ENCODE data around the gene UGT1A9. TPM values are rescaled to one million over a fixed set of nuclear protein-coding genes. Genes with fewer than 3 reads are reported as not detected.
A peak's percentile ranks its signal among the peaks of the same experiment; 100 is the strongest.

UGT1A9 gene
- total RNA-seq, 1 experiment from 2014 or later = not detected

- H3K4me1 ChIP-seq (ENCODE audit: insufficient read depth, low read length) = peaks cover 3% of the 10 kb centered on the region; the same call in 1 of the 2 replicates
- Mint-ChIP-seq H3K36me3 (ENCODE audit: insufficient read depth in 1 of 3, low read depth in 3 of 3) (no peaks in the 10 kb centered on the region; a peak in 2 of 7 replicates), H3K9me3 (peaks cover 0 to 7% of the 10 kb centered on the region in 2 experiments; a peak in 2 of 5 replicates), H3K4me3 (no peak within 1 kb of the TSS), H3K27me3 (ENCODE audit: low read depth) (no peaks in the 10 kb centered on the region; the same call in 1 of the 2 replicates), H3K27ac (peak within 1 kb of the TSS in 1 of 3 experiments; percentile 78; a peak in 2 of 7 replicates), H3K4me1 (peaks cover 24 to 29% of the 10 kb centered on the region in 2 experiments)
- TF ChIP-seq CTCF (conservative IDR thresholded peaks at IDR 0.05) = no peak
- no peaks in the 10 kb centered on the region for H3K79me2 ChIP-seq (ENCODE audit: insufficient read depth, low read length)
- no peak within 1 kb of the TSS for H2BK12ac ChIP-seq (ENCODE audit: insufficient read length, low read depth, low read length)
- no peak within 1 kb of the TSS for H3K4me2 ChIP-seq (ENCODE audit: insufficient read depth, insufficient read length, low read length)
- H3T11ph ChIP-seq (ENCODE audit: low read length) = no peak within 1 kb of the TSS
- H4K20me1 ChIP-seq (ENCODE audit: control insufficient read depth, insufficient read depth, insufficient read length) = no peaks in the 10 kb centered on the region
- H3K79me1 ChIP-seq (ENCODE audit: insufficient read depth, low read depth, low read length, poor library complexity, severe bottlenecking) = no peaks in the 10 kb centered on the region
- H3K56ac ChIP-seq (ENCODE audit: insufficient read length, low read depth, low read length) = no peak within 1 kb of the TSS
- no peak within 1 kb of the TSS for H2BK5ac ChIP-seq (ENCODE audit: insufficient read length, low read length)
- no CpG with 5 or more reads among the region's 4 CpGs for WGBS (ENCODE audit: extremely low coverage, insufficient read length, low lambda C conversion rate)
- H3K27me3 ChIP-seq (ENCODE audit: insufficient read depth, low read length) = no peaks in the 10 kb centered on the region
- H2BK120ac ChIP-seq (ENCODE audit: low read depth, low read length, poor library complexity, severe bottlenecking) = no peak within 1 kb of the TSS
- H3K9ac ChIP-seq (ENCODE audit: extremely low read depth, insufficient read length, low read length) = no peak within 1 kb of the TSS
- no peak within 1 kb of the TSS for H3K18ac ChIP-seq (ENCODE audit: insufficient read length, low read depth, low read length)
- DNase-seq = no peak
- no peaks in the 10 kb centered on the region for H3K9me3 ChIP-seq (ENCODE audit: control insufficient read depth, low read depth, low read length)
- H3K23me2 ChIP-seq (ENCODE audit: insufficient read length, low read depth, low read length, poor library complexity, severe bottlenecking) = no peaks in the 10 kb centered on the region
- no peak within 1 kb of the TSS for H3K23ac ChIP-seq (ENCODE audit: insufficient read length, low read depth, low read length)
- no peak within 1 kb of the TSS for H2BK15ac ChIP-seq (ENCODE audit: low read depth, low read length)
- no peak within 1 kb of the TSS for H4K91ac ChIP-seq (ENCODE audit: insufficient read length, low read depth, low read length)
- no peak within 1 kb of the TSS for H2AK5ac ChIP-seq (ENCODE audit: insufficient read length, low read length)
- no peak within 1 kb of the TSS for H4K8ac ChIP-seq (replicated peaks; ENCODE audit: insufficient read length, low read depth, low read length)
- H4K5ac ChIP-seq (ENCODE audit: insufficient read length, low read depth, low read length) = no peak within 1 kb of the TSS
- H2BK20ac ChIP-seq (ENCODE audit: low read depth, low read length, poor library complexity, severe bottlenecking) = no peak within 1 kb of the TSS
- no peak within 1 kb of the TSS for H3K14ac ChIP-seq (ENCODE audit: insufficient read depth, low read length)
- no peak within 1 kb of the TSS for H3K27ac ChIP-seq (ENCODE audit: insufficient read length, low read depth, low read length)
- no peak within 1 kb of the TSS for H2AFZ ChIP-seq (ENCODE audit: low read length)
- no peak within 1 kb of the TSS for H3K4ac ChIP-seq (ENCODE audit: low read depth, low read length)
These were observed 20.9 kb downstream of the UGT1A9 start, which contains the start of gene UGT1A6 for GRCh38 chr2:233692648-233693047. TSS of gene UGT1A6 (plus strand) at chr2:233692890. CDS start at chr2:233693005, 115 bp downstream.

All from H9 (cell line).